Left lung (tissue), 10 donors: Measurements from ENCODE around the gene ZNF511. TPM values are rescaled to one million over a fixed set of nuclear protein-coding genes. Genes with fewer than 3 reads are reported as not detected.

Source experiments
- ATAC-seq: fragments of 200-7000 bp; cut with Tn5 transposase; one replicate; pipeline ENCODE4 v1.9.1; 2020; ENCODE audit warnings: moderate library complexity
- DNase-seq, 4 donors: peaks; one replicate each; pipeline ENCODE4 v3.0.0-alpha.2; 2013 to 2020
- H3K27ac ChIP-seq, 2 donors: fragments of 200-600 bp; sonication (generic) in 1 of 2; one replicate each; pipeline versions ENCODE4 v1.5.0 to v1.8.0; 2020 to 2021
- H3K27me3 ChIP-seq, 2 donors: fragments of 200-600 bp; sonication (generic) in 1 of 2; one replicate each; pipeline versions ENCODE4 v1.5.0 to v1.8.0; 2020 to 2021
- H3K36me3 ChIP-seq, 2 donors: fragments of 200-600 bp; sonication (generic) in 1 of 2; one replicate each; pipeline versions ENCODE4 v1.5.0 to v1.8.0; 2020 to 2021
- H3K4me1 ChIP-seq, 2 donors: fragments of 200-600 bp; one replicate each; pipeline ENCODE4 v1.8.0; 2021
- H3K4me3 ChIP-seq, 2 donors: fragments of 200-600 bp; sonication (generic) in 1 of 2; one replicate each; pipeline versions ENCODE4 v1.5.0 to v1.8.0; 2020 to 2021; ENCODE audit warnings: mild to moderate bottlenecking in 1 of 2
- H3K9me3 ChIP-seq, 2 donors: fragments of 200-600 bp; sonication (generic) in 1 of 2; one replicate each; pipeline versions ENCODE4 v1.5.0 to v1.8.0; 2020 to 2021
- intact Hi-C, 2 donors: fragments of 100-400 bp; cut with DNase I; formaldehyde crosslinking; loops; one replicate each; pipeline versions ENCODE4 v1.11.2 to v1.14.2; 2022
- polyA plus RNA-seq, 6 donors: library from polyadenylated mRNA; unstranded; fragments of 120-200 nt; gene quantifications; one replicate each; pipeline ENCODE4 v1.2.1, GENCODE V29; 2013; ENCODE audit not compliant: insufficient read length in 6 of 6
- total RNA-seq, 2 donors: library from RNA; stranded (reverse); fragmentation: NEBNext Ultra II Directional; extraction: Animal tissue kit (Norgen Biotek cat#: 25700); gene quantifications; one replicate each; pipeline ENCODE4 v1.2.1, GENCODE V29; 2021
- TF ChIP-seq, protein P1 (sequence below), 2 donors: fragments of 200-600 bp; sonication (generic) in 1 of 2; IDR thresholded peaks; one replicate each; pipeline versions ENCODE4 v1.5.0 to v1.8.0; 2021; ENCODE audit warnings: antibody characterized with exemption in 2 of 2
- donor health status: DM: no; HTN: yes; CAD: no.
- donor health status: DM: no; HTN: no; CAD: no.

Gene ZNF511
- total and polyA plus RNA-seq, 8 donors: 34.3 to 48.5 (median 42.3) TPM

DNA sequence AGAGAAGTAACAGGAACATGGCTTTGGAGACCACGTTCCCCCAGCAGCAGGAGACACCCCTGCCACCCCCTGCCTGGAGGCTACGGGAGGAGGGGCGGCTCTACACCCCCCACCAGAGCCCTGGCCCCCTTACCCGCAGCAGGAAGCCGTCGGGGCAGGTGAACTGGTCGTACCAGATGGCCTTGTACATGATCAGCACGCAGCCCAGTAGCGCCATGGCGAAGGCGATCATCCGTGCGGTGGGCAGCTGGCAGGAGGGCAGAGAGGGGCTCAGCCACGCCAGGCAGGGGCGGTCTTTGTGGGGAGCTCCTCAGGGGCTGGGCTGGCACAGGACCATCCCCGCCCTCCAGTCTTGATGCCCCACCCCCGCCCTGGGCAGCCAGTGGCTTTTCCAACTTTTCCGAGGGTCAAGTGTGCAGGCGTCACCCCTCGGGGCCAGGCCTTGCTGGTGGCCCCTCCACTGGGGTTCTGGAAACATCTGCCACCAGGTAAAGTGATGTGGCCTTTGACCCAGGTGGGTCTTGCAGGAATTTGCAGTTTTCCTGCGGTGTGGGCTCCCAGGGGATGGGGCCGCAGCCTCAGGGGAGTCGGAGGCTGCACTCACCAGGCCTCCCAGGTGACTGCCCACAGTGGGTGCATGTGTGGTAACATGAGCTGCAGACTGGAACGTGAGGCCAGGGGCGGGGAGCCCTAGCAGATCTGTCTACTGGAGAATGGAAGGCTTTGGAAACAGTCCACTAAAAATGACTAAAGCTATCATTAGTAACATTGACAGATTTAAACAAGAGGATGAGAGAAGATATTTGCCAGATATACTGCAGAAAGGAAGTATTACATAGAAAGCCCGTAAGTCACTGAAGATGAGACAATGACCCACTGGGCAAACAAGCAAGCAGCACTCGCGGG lies 18.3 kb downstream of the ZNF511 start:
- TF ChIP-seq, protein P1, sequence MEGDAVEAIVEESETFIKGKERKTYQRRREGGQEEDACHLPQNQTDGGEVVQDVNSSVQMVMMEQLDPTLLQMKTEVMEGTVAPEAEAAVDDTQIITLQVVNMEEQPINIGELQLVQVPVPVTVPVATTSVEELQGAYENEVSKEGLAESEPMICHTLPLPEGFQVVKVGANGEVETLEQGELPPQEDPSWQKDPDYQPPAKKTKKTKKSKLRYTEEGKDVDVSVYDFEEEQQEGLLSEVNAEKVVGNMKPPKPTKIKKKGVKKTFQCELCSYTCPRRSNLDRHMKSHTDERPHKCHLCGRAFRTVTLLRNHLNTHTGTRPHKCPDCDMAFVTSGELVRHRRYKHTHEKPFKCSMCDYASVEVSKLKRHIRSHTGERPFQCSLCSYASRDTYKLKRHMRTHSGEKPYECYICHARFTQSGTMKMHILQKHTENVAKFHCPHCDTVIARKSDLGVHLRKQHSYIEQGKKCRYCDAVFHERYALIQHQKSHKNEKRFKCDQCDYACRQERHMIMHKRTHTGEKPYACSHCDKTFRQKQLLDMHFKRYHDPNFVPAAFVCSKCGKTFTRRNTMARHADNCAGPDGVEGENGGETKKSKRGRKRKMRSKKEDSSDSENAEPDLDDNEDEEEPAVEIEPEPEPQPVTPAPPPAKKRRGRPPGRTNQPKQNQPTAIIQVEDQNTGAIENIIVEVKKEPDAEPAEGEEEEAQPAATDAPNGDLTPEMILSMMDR (IDR thresholded peaks at IDR 0.05): no peak
- peaks cover 48 to 89% of the 10 kb centered on the region in 2 donors for H3K27me3 ChIP-seq
- no peak overlapping the region for H3K27ac ChIP-seq
- H3K9me3 ChIP-seq: no peaks in the 10 kb centered on the region
- H3K4me1 ChIP-seq: peaks cover 4 to 24% of the 10 kb centered on the region in 2 donors
- DNase-seq (peak in 1 of 4 donors; percentile 53), ATAC-seq (no peak)
- no peak overlapping the region for H3K4me3 ChIP-seq
- intact Hi-C loops: no loop called here
- H3K36me3 ChIP-seq: no peaks in the 10 kb centered on the region

DNA sequence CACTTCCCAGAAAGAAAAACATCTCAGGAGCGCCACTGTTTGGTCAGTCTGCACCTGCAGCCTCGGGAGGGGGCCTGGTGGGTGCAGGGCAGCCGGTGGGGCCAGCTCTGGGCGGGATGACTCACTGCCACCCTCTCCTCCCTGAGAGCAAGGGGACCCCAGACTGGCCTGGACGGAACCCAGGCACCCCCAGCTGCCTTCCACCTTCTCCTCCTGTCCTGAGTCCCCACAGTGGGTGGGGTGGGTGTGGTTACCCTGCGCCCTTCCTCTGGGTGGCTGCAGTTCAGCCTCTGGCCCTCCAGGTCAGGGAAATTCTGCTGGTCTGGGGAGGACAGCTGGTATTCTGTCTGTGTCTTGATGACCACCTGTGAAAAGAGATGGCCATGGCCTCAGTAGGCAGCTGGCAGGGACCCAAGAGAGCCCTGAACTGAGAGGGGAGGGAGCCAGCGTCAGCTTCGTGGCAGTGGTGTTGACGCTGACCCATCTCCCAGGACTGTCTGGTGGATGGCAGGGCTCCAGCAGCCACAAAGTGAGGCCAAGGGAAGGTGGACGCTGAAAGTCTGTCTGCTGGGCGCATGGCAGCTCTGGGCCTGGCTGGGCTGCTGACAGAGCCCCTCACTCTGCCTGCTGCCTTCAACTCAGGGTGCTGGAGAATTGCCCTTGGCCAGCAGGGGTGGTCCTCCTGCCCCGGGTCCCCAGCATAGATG lies 19.1 kb downstream of the ZNF511 start:
- intact Hi-C loops: no loop called here

DNA sequence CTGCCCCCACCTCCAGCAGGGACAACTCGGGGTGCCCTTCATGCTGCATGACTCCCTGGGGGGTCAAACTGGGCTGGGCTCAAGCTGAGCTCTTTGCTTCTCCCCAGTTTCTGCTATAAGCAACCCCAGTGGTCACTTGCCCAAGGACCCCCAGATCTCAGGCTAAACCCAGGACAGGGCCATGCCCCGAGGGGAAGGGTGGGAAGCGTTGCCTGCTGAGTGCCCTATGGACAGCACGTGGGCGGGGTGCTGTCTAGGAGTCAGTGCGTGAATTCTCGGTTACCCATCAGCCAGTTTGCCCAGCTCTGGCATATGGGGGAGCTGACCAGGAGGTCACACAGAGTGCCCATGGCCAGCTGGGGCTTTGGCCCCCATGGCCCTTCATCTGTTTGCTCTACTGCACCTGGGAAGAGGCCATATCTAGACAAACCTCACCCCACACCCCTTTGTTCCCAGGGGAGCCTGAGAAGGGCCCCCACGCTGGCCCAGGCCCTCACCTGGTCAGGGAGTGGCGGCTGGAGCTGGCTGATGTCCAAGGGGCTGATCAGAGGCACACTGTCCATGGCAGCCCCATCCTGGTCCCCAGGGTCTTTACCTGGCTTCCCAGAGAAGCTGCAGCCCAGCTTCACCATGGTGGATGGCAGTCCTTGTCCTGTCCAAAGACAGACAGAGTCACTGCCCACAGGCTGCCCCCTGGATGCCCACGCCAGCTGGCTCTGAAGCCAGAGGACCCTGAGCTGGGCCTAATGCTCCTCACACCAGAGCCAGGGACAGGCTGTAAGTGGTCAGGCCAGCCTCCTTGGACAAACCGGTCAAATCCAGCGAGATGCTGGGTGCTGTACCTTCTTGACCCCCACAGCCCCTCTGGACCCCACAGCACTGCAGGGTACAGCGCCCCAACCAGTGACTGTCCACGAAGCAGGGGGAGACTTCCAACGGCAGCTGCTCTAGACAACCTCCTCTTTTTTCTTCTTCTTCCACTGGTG lies 19.9 kb downstream of the ZNF511 start:
- TF ChIP-seq, protein P1 (IDR thresholded peaks at IDR 0.05): no peak
- H3K27ac ChIP-seq: no peak overlapping the region
- peak in 1 of 4 donors; percentile 61 for DNase-seq
- peaks cover 4 to 24% of the 10 kb centered on the region in 2 donors for H3K4me1 ChIP-seq
- no peak overlapping the region for H3K4me3 ChIP-seq
- no peak for ATAC-seq
- H3K9me3 ChIP-seq: no peaks in the 10 kb centered on the region
- H3K36me3 ChIP-seq: no peaks in the 10 kb centered on the region
- intact Hi-C loops: no loop called here
- H3K27me3 ChIP-seq: peaks cover 50 to 92% of the 10 kb centered on the region in 2 donors

More for the DNA sequence above, 19.1 kb downstream of the ZNF511 start:
- no peaks in the 10 kb centered on the region for H3K9me3 ChIP-seq
- H3K27ac ChIP-seq: no peak overlapping the region
- H3K27me3 ChIP-seq: peaks cover 50 to 95% of the 10 kb centered on the region in 2 donors
- TF ChIP-seq, protein P1 (IDR thresholded peaks at IDR 0.05): no peak
- ATAC-seq: no peak
- peak in 1 of 4 donors; percentile 62 for DNase-seq
- peaks cover 4 to 24% of the 10 kb centered on the region in 2 donors for H3K4me1 ChIP-seq
- H3K36me3 ChIP-seq: no peaks in the 10 kb centered on the region
- no peak overlapping the region for H3K4me3 ChIP-seq

DNA sequence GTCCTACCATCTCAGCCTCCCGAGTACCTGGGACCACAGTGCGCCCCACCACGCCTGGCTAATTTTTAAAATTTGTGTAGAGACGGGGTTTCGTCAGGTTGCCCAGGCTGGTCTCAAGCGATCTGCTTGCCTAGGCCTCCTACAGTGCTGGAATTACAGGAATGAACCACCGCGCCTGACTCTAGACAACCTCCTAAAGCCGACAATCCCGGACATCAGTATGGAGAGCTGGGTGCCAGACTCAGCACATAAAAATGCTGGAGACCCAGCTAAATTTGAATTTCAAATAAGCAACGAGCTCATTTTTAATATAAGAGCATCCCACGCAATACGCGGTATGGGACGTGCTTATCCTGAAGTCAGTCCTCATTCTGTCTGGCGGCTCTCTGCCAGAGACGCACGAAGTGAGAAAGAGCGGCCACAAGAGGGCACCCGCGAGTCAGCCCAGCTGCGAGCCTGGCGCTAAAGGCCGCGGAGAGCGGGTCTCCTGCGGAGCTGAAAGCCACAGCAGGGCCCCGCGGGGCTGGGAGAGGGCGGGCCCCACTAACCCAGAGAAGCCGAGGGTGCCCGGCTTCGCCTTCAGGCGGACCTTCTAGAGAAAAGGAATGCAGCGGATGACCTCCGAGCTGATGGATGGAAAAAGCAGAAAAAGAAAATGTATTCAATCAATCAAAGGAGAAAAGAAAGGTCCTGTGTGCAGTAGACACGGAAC lies 20.9 kb downstream of the ZNF511 start:
- no peaks in the 10 kb centered on the region for H3K9me3 ChIP-seq
- H3K4me3 ChIP-seq: peak overlapping the region in 1 of 2 donors; percentile 13
- peaks cover 52 to 85% of the 10 kb centered on the region in 2 donors for H3K27me3 ChIP-seq
- TF ChIP-seq, protein P1 (IDR thresholded peaks at IDR 0.05): peak; percentile 92 to 96
- no peak overlapping the region for H3K27ac ChIP-seq
- DNase-seq (peak; percentile 78 to 97 (median 85)), ATAC-seq (peak; percentile 96)
- intact Hi-C loops: no loop called here
- H3K4me1 ChIP-seq: peaks cover 4 to 23% of the 10 kb centered on the region in 2 donors
- H3K36me3 ChIP-seq: no peaks in the 10 kb centered on the region
